CD4-positive, alpha-beta T cell treated with Interleukin-2 at 100 ng/mL for 4 hours (primary cell): ENCODE measurements around the gene PCDH15.

Experiments used
- DNase-seq: peaks from one replicate; pipeline ENCODE4 v3.0.0-alpha.2; 2020; ENCODE audit warnings: low spot score

The PCDH15 gene

GRCh38 chr10:54372179-54372578, 428.9 kb downstream of the PCDH15 start:
- no peak for DNase-seq

GRCh38 chr10:54368984-54369383, 432.0 kb downstream of the PCDH15 start:
- DNase-seq, result no peak

DNA sequence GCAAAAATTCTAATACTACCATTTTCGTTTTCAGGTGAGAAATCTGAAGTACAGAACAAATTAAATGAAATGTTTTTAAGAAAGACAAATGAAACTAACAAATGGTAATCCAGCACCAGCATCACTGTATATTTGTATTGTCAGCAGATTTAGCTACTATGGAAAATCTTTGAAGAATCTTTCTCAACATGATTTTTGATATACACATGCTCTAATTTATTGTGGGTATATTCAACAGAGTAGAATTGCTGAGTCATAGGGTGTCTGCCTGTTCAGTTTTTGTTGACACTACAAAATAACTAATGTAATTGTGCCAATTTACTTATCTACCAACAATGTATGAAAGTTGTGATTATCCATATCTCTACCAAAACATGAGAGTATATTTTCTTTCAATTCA, 437.6 kb downstream of the PCDH15 start:
- DNase-seq, result no peak

- DNase-seq, result no peak
These were observed 459.0 kb downstream of the PCDH15 start for GRCh38 chr10:54342058-54342457.

DNA sequence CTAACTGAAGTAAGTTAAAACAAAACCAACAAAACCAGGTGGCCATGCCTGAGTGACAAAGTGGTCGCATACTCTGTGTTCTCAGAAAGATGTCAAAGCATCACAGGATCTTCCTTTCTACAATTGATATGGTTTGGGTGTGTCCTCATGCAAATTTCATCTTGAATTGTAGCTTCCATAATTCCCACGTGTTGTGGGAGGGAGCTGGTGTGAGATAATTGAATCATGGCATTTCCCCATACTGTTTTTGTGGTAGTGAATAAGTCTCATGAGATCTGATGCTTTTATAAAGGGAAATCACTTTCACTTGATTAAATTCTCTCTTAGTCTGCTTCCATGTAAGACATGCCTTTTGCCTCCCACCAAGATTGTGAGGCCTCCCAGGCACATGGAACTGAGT, 465.7 kb downstream of the PCDH15 start:
- DNase-seq, result no peak

- no peak for DNase-seq
These were observed 481.7 kb downstream of the PCDH15 start for GRCh38 chr10:54319341-54319740.

GRCh38 chr10:54318470-54318869, 482.6 kb downstream of the PCDH15 start:
- no peak for DNase-seq

- no peak for DNase-seq
These were observed 486.6 kb downstream of the PCDH15 start for GRCh38 chr10:54314430-54314829.

DNA sequence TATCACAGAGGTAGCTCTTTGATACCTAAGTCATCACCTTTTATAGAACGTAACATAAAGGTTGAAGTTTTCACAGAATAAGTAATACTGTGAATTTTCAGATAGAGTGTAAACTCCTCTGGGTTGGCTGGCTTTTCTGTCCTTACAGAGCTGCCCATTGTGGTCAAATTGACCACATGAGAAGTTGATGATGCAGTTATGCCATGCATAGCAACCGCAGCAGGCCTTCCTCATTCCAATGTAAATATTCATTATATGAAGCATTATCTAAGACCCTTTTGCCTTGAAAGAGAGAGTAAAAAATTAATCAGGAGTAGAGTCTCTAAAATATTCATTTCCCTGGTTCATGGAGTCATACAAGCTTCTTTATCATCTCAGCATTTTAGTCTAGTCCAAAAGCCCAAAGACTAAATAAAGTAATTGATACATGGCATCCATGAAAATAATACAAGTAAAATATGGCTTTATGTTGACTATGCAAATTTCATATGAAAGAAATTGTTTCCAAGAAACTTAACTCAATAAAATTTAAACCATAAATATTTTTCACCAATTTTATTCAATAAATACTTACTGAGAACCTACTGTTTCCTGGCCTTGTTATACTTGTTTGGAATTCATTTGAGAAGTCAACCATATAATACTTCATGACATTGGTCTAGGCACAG, 516.4 kb downstream of the PCDH15 start:
- DNase-seq, result no peak

DNA sequence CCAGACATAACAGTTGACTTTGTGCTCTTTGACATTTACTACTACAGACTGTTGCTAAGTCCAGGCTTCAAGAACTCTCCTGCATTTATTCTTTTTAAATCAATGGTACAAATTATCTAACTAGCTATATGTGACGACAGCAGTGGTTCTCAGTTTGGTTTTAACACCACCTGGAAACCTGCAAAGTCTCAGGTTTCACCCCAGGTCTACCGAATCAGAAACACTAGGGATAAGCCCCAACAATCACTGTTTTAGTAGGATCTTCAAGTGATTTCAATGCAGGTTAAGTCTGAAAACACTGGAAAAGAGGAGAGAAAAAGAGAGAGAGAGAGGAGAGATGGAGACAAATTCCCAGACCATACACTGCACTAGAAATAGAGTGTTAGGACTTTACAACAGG, 519.0 kb downstream of the PCDH15 start:
- DNase-seq, result no peak

DNA sequence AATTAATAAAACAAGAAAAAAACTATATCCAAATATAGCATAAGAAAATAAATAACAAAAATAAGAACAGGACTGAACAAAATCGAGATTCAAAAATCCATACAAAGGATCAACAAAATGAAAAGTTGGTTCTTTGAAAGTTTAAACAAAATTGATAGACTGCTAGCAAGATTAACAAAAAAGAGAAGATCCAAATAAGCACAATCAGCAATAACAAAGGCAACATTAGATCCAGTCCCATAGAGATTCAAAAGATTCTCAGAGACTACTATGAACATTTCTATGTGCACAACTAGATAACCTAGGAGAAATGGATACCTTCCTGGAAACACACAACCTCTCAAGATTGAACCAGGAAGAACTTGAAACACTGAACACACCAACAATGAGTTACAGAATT, 534.6 kb downstream of the PCDH15 start:
- DNase-seq, result no peak

DNA sequence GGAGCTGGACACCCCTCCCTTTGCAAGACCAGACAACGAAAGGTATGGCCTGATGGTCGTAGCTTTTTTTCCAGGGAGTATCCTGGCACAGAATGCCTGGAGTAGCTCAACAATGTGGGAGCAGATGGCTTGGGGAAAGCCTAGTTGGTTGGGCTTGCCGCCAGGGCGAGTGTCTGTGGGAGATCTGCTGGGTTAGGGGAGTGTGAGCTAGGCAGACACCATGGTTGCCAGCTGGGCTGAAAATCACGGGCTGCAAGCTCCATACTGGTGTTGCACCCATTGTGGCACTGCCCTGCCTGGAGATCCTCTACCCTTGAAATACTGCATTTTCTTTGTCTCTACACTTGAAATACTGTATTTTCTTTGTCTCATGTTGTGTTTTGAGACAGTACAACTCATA, 538.3 kb downstream of the PCDH15 start:
- no peak for DNase-seq

- no peak for DNase-seq
These were observed 541.9 kb downstream of the PCDH15 start for GRCh38 chr10:54259104-54259503.

DNA sequence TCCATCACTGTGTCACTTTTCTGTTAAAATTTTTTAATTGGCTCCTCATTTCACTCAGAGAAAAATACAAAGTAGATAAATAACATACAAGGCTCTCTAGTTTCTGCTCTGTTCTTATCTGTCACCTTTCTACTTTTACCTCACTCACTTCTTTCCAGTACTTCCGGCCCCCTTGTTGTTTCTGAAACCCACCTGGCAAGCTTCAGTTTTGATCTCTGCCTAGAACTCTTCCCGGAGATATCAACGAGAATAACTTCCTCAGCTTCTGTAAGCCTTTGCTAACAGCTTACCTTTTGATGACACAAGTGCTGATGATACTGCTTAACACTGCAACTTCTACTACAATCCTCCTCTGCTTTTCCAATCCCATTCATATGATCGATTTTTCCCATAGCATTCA, 566.2 kb downstream of the PCDH15 start:
- DNase-seq, result no peak

GRCh38 chr10:54203401-54203800, 597.6 kb downstream of the PCDH15 start:
- DNase-seq, result no peak

- no peak for DNase-seq
These were observed 603.0 kb downstream of the PCDH15 start for GRCh38 chr10:54198051-54198450.

DNA sequence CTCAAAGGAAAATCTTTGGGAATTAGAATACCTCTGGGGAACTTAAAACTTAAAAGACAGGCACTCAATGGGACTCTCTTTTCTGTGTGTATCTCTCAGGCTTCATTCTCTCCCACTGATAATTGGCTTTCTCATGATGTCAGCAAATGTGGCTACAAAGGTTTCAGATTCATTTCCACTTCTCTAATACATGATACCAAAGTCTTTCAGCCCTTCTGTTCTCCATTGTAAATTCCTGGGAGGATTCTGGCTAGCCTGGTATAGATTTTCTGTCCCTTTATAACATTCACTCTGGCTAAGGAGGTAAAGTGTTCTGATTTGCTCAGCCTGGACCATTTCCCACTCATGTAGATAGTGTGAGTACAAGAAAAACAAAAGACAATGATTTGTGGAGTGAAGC, 606.2 kb downstream of the PCDH15 start:
- DNase-seq, result no peak

DNA sequence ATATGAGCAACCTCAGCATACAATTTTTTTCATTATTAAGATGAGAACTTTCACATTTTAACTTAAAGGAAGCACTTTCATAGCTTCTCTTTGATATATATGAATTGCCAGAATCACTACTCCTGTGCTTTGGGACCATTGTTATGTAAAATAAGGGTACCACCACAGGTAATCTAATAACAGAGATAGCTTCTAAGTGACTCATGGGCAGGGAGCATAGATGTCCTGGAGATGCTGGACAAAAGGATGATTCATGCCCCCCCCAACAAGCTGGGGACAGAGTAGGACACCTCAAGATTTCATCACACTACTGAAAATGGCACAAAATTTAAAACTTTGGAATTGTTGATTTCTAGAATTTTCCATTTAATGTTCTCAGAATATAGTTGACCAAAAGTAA, 641.1 kb downstream of the PCDH15 start:
- DNase-seq, result no peak

GRCh38 chr10:54148508-54148907, 652.5 kb downstream of the PCDH15 start:
- no peak for DNase-seq

GRCh38 chr10:54139819-54140428, 661.1 kb downstream of the PCDH15 start:
- DNase-seq, result no peak

- DNase-seq, result no peak
These were observed 663.6 kb downstream of the PCDH15 start for GRCh38 chr10:54137396-54137795.

- DNase-seq, result no peak
These were observed 667.8 kb downstream of the PCDH15 start for GRCh38 chr10:54133203-54133602.

- DNase-seq, result no peak
These were observed 669.2 kb downstream of the PCDH15 start for GRCh38 chr10:54131833-54132232.

DNA sequence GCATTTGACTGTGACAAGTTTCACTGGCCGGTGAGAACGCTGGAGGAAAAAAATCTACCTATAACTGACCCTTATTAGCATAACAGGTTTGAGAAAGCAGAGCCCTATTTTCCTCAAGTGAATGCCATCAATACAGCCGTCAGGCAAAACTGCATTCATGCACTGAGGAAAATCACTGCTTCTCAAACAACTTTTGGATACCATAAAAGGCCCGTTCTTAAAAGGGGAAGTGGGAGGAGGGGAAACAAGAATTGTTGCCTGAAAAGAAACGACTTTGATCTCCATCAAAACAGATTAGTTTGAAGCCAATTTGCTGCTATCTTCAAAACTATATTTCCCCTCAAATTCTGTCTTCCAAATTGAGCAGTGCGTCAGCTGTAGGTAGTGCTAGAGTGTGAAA, 670.6 kb downstream of the PCDH15 start:
- DNase-seq, result no peak
